HG03175 (cell line): ENCODE measurements around the gene SEC14L1.
"Not testable (repeated sequence)": the region's sequence is repeated elsewhere in the genome, so short reads cannot be mapped to it uniquely, and the experiment has no call there.

Experiments
- ATAC-seq: cut with Tn5 transposase; IDR thresholded peaks from one replicate; pipeline ENCODE4 v1.9.1; 2021; ENCODE audit warnings: mild to moderate bottlenecking, moderate library complexity; ENCODE audit not compliant: unreplicated experiment

SEC14L1 gene

GRCh38 chr17:77254951-77255825 is 114.4 kb downstream of the SEC14L1 start:
- no peak for ATAC-seq

DNA sequence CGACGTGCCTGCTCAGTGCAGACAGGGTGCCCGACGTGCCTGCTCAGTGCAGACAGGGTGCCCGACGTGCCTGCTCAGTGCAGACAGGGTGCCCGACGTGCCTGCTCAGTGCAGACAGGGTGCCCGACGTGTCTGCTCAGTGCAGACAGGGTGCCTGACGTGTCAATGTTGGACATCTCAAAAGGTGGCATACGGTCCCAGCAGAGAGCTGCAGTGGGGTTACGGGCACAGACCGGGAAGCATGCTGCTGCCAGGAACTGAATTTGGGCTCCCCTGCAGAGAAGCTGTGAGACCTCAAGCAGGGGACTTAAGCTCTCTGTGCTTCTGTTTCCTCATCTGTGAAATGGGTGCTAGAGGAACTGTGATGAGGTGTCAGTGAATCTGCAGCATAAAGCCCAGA is 115.2 kb downstream of the SEC14L1 start:
- not testable (repeated sequence) for ATAC-seq

GRCh38 chr17:77256710-77257109 is 115.9 kb downstream of the SEC14L1 start:
- ATAC-seq, result no peak

DNA sequence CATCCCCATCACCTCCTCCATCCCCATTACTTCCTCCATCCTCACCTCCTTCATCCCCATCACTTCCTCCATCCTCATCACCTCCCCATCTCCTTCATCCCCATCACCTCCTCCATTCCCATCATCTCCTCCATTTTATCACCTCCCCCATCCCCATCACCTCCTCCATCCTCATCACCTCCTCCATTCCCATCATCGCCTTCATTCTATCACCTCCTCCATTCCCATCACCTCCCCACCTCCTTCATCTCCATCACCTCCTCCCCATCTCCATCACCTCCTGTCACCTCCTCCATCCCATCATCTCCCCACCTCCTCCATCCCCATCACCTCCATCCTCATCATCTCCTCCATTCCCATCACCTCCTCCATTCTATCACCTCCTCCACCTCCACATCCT is 116.4 kb downstream of the SEC14L1 start:
- ATAC-seq, result no peak

- no peak for ATAC-seq
Measured at GRCh38 chr17:77257596-77258458, 117.1 kb downstream of the SEC14L1 start.

- no peak for ATAC-seq
Measured at GRCh38 chr17:77258638-77259037, 117.9 kb downstream of the SEC14L1 start.

DNA sequence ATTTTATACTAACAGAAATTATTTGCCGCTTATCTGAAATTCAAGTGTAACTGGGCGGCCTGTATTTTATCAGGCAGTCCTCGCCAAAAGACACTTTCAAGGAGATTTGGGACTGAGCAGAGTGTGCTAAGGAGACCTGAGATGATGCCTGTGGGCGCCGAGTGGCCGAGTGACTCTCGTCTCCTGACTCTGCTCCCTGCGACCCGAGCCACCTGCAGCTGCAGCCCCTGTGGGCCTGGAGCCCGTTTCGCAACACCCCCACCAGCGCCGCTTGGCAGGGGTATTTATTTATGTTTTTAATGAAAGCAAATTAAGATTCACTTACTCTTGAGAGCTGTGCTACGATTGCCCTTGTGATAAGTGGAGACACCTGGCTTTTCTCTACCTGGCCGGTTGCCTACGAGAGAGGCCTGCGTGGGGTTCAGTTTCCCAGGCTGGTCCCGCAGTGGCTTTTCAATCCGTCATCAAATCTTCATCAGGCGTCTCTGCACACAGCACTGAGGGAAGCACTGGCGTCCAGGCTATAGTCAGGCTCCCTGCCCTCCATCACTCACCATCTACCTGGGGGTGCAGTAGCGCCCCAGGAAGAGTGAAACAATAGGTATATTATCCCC is 124.0 kb downstream of the SEC14L1 start:
- ATAC-seq, result no peak

DNA sequence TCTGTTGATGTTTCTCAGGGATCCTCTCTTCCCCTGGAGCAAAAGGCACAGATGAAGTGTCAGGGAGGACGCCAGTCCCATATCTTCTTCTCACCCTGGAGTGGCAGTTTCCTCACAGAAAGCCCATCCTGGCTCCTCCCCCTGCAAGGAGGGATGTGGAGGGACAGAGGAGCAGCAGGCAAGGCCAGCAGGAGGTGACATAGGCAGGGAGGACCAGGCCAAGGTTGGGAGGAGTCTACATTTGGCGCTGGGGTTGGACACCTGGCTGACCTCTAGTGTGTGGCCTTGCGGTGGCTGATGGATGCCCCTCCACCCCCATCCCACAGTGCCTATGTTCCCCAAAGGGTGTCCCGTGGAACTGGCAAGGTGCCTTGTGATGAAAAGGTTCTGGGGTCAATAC is 125.4 kb downstream of the SEC14L1 start:
- no peak for ATAC-seq
